NB4 (cell line): ENCODE data around the gene CCDC91.

Experiments used
- POLR2A ChIP-seq: IDR thresholded peaks from 2 replicates; pipeline ENCODE4 v1.6.1; 2011; ENCODE audit warnings: mild to moderate bottlenecking; ENCODE audit not compliant: insufficient read length; ENCODE audit errors: extremely low read depth
- TF ChIP-seq, protein P1 (sequence below): IDR thresholded peaks from one replicate; pipeline ENCODE4 v1.5.1; 2012; ENCODE audit warnings: low read depth, low read length

DNA sequence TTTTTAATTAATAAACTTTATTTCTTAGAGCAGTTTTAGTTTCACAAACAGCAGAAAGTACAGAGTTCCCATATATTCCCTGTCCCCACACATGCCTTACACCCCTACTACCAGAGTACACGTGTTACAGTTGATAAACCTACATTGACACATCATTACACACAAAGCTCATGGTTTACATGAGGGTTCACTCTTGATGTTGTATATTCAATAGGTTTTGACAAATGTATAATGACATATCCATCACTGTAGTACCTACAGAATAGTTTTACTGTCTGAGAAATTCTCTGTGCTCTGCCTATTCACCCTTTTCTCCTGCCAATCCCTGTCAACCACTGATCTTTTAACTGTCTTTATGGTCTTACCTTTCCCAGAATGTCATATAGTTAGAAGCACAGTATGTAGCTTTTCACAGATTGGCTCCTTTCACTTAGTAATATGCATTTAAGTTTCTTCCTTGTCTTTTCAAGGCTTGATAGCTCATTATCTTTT is 15.1 kb upstream of the CCDC91 start:
- TF ChIP-seq, protein P1, sequence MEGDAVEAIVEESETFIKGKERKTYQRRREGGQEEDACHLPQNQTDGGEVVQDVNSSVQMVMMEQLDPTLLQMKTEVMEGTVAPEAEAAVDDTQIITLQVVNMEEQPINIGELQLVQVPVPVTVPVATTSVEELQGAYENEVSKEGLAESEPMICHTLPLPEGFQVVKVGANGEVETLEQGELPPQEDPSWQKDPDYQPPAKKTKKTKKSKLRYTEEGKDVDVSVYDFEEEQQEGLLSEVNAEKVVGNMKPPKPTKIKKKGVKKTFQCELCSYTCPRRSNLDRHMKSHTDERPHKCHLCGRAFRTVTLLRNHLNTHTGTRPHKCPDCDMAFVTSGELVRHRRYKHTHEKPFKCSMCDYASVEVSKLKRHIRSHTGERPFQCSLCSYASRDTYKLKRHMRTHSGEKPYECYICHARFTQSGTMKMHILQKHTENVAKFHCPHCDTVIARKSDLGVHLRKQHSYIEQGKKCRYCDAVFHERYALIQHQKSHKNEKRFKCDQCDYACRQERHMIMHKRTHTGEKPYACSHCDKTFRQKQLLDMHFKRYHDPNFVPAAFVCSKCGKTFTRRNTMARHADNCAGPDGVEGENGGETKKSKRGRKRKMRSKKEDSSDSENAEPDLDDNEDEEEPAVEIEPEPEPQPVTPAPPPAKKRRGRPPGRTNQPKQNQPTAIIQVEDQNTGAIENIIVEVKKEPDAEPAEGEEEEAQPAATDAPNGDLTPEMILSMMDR = no peak
- TF ChIP-seq POLR2A = no peak
